ENCODE measurements around the gene MSX1. TPM values are rescaled to one million over a fixed set of nuclear protein-coding genes. Genes with fewer than 3 reads are reported as not detected.

The MSX1 gene
- total RNA-seq, 2 donors from 2014 or later, result 11.0 to 24.6 TPM

GRCh38 chr4:4841156-4841555 is 18.3 kb upstream of the MSX1 start:
- no peaks in the 10 kb centered on the region for H3K27me3 ChIP-seq (replicated peaks; ENCODE audit: insufficient read depth)
- TF ChIP-seq CTCF (IDR thresholded peaks at IDR 0.05), result no peak
- H3K27ac ChIP-seq, result no peak overlapping the region
- no peaks in the 10 kb centered on the region for H3K36me3 ChIP-seq
- H3K4me3 ChIP-seq, result no peak overlapping the region
- no peaks in the 10 kb centered on the region for H3K4me1 ChIP-seq (ENCODE audit: control insufficient read depth in 1 of 2, low read depth in 2 of 2)
- ATAC-seq (ENCODE audit: insufficient number of reproducible peaks, low FRiP score, low read depth) (no peak), DNase-seq (ENCODE audit: low spot score) (no peak)
- H3K9me3 ChIP-seq, result no peaks in the 10 kb centered on the region

- H3K36me3 ChIP-seq, result no peaks in the 10 kb centered on the region
- H3K27me3 ChIP-seq (replicated peaks; ENCODE audit: insufficient read depth), result no peaks in the 10 kb centered on the region
- H3K9me3 ChIP-seq, result no peaks in the 10 kb centered on the region
- DNase-seq (ENCODE audit: low spot score) (no peak), ATAC-seq (ENCODE audit: insufficient number of reproducible peaks, low FRiP score, low read depth) (no peak)
- TF ChIP-seq CTCF (IDR thresholded peaks at IDR 0.05), result no peak
- no peaks in the 10 kb centered on the region for H3K4me1 ChIP-seq (ENCODE audit: control insufficient read depth in 1 of 2, low read depth in 2 of 2)
- H3K4me3 ChIP-seq, result no peak overlapping the region
- H3K27ac ChIP-seq, result no peak overlapping the region
These were observed 16.7 kb upstream of the MSX1 start for GRCh38 chr4:4842476-4843441.

DNA sequence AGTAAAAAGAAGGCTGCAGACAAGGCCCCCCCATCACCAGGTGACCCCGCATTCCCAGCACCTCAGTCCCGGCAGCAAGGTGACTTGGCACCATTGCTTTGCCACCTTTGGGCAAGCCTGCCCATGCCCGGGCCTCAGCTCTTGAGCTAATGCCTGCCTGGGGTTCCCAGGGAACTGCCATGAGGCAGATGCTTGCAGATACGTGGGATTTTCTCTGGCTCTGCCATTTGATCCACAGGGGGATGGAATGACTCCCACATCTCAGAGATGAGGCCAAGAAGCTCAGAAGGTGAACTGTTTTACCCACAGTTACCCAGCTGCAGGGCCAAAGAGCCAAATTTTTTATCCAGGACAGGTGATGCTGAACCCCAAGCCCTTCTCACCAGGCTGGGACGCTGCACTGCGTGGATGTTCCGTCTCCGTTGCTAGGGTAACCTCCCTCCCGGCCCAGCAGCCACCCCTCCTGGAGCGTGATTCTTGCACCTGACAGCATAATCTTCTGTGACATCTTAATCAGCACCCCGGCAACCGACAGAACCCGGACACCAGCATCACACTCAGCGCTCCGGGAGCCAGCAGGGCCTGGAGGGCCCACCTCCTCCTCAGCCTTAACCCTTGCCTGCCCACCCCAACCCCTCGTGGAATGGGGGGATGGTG is 15.7 kb upstream of the MSX1 start:
- H3K4me1 ChIP-seq (ENCODE audit: control insufficient read depth in 1 of 2, low read depth in 2 of 2), result no peaks in the 10 kb centered on the region
- DNase-seq (ENCODE audit: low spot score) (no peak), ATAC-seq (ENCODE audit: insufficient number of reproducible peaks, low FRiP score, low read depth) (no peak)
- no peak overlapping the region for H3K4me3 ChIP-seq
- no peaks in the 10 kb centered on the region for H3K9me3 ChIP-seq
- no peak for TF ChIP-seq CTCF (IDR thresholded peaks at IDR 0.05)
- no peaks in the 10 kb centered on the region for H3K36me3 ChIP-seq
- no peak overlapping the region for H3K27ac ChIP-seq
- H3K27me3 ChIP-seq (replicated peaks; ENCODE audit: insufficient read depth), result no peaks in the 10 kb centered on the region

GRCh38 chr4:4845027-4845426 is 14.4 kb upstream of the MSX1 start:
- no peaks in the 10 kb centered on the region for H3K4me1 ChIP-seq (ENCODE audit: control insufficient read depth in 1 of 2, low read depth in 2 of 2)
- no peak overlapping the region for H3K4me3 ChIP-seq
- DNase-seq (ENCODE audit: low spot score), result no peak
- no peak for ATAC-seq (ENCODE audit: insufficient number of reproducible peaks, low FRiP score, low read depth)
- no peak for TF ChIP-seq CTCF (IDR thresholded peaks at IDR 0.05)
- no peaks in the 10 kb centered on the region for H3K36me3 ChIP-seq
- no peaks in the 10 kb centered on the region for H3K27me3 ChIP-seq (replicated peaks; ENCODE audit: insufficient read depth)
- H3K9me3 ChIP-seq, result no peaks in the 10 kb centered on the region
- H3K27ac ChIP-seq, result no peak overlapping the region

GRCh38 chr4:4847011-4847410 is 12.5 kb upstream of the MSX1 start:
- Histone ChIP-seq H3K27ac (no peak overlapping the region), H3K36me3 (no peaks in the 10 kb centered on the region), H3K4me1 (ENCODE audit: control insufficient read depth in 1 of 2, low read depth in 2 of 2) (no peaks in the 10 kb centered on the region), H3K4me3 (no peak overlapping the region), H3K27me3 (replicated peaks; ENCODE audit: insufficient read depth) (no peaks in the 10 kb centered on the region), H3K9me3 (no peaks in the 10 kb centered on the region)
- ATAC-seq (ENCODE audit: insufficient number of reproducible peaks, low FRiP score, low read depth), result no peak
- DNase-seq (ENCODE audit: low spot score), result no peak
- no peak for TF ChIP-seq CTCF (IDR thresholded peaks at IDR 0.05)

Measured in thoracic aorta (tissue), 2 donors.